GM19043 (cell line): ENCODE results near the gene TUBA4A.
"Not testable (repeated sequence)": the region's sequence is repeated elsewhere in the genome, so short reads cannot be mapped to it uniquely, and the experiment has no call there.

ENCODE experiments used
- ATAC-seq: cut with Tn5 transposase; IDR thresholded peaks from one replicate; pipeline ENCODE4 v1.9.1; 2021; ENCODE audit warnings: low read depth; ENCODE audit not compliant: unreplicated experiment

The TUBA4A gene

DNA sequence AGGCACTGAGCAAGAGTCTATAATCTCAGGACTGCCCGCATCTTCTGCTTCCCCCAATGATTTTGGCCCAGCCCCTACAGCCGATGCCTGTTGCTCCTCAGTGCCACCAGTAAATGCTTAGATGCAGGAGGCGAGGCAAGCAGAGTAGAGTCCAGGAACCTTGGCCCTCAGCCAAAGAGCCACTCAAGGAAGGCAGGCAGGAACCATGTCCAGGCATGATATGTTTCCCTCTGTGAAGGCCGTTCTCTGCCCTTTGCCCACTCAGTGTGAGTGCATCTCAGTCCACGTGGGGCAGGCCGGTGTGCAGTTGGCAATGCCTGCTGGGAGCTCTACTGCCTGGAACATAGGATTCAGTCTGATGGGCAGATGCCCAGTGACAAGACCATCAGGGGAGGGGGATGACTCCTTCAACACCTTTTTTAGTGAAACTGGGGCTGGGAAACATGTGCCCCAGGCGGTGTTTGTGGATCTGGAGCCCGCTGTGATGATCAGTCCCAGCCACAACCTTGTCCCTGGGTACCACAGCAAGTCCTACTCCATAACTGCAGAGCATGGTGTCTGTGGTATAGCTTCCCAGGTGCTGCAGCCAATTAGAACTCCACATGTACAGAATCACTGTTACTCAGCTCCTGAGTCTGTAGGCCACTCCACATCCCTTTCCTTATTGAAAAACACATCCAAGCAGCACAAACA lies 15.8 kb upstream of the TUBA4A start:
- no peak for ATAC-seq

DNA sequence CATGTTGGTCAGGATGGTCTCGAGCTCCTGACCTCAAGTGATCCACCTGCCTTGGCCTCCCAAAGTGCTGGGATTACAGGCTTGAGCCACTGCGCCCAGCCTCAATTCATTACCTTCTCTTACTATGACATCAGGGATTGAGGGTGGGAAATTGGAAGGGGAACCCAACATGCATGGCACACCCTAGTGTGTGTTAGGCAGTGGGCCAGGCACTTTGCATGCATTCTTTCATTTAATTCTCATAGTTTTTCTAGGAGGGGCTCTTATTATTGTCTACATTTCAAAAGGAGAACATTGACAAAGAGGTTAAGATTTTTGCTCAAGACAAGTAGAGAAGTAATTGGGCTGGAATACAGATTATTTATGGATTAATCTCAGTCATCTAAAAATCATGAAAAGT lies 14.6 kb upstream of the TUBA4A start:
- no peak for ATAC-seq

DNA sequence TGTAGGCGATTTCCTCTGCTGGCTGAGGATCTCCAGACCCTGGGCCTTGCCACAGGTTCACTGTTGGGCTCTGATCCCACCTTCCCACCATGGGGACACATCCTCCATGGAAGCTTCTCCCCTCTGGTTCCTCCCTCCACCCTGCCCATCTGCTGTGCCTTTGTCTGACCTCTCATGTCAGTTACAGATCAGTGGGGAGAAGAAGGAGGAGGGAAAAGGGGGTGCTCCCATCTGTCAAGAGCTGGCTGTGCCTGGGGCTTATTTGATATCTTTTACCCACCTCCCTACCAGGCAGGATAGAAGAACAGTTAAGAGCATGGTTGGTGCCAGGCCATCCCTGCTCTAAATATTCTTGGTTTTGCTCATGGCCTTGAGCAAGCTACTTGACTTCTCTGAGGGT lies 13.2 kb upstream of the TUBA4A start:
- no peak for ATAC-seq

DNA sequence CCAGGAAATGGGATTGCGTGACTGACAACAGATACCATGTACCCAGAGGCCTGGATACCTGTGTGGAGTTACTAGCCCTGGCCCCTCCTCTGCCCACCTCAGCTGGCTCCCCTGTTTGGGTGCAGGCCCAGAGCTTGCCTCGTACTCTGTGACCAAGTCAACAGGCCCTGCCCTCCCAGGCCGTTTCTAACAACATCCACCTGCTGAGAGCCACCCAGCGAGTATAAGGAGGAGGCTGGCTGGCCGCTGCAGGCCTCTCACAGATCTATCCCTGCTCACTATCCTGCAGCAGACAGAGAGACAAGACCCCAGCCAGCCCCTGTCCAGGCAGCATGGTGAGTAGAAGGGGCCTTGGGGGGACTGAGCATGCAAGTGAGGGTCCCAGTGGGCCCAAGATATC lies 12.5 kb upstream of the TUBA4A start:
- no peak for ATAC-seq

DNA sequence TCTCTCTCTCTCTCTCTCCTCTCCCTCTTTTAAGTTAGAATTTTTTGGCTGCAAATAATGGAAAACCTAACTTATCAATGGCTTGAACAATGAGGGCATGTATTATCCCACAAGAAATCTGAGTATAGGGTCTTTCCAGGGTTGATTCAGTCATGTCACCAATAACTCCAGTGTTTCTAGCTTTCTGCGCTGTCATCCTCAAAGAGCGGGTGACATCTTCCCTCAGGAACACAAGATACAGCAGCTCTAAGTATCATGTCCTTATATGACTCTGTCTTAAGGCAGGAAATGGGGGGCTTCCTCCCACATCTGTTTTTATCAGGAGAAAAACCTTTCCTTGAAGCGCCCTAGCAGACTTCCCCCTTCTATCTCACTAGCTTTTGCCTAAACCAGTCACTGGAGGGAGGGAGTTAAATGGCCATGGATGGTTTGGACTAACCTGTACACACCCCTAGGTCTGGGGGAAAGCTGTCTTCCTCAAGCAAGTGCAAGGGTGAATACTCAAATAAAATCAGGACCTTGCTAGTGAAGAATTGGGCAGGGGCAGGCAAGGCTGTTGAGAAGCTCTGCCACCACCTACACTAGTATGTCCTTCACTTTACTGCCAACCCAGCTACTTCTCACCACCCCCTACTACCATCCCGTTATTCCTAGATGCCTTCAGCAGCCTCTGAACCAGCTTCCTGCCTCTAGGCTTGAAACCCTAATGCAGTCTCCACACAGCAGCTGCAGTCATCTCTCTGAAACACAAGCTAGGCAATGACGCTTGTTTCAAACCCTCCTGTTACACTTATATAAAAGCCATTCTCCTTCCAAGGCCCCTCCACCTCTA lies 7.5 kb upstream of the TUBA4A start:
- no peak for ATAC-seq

DNA sequence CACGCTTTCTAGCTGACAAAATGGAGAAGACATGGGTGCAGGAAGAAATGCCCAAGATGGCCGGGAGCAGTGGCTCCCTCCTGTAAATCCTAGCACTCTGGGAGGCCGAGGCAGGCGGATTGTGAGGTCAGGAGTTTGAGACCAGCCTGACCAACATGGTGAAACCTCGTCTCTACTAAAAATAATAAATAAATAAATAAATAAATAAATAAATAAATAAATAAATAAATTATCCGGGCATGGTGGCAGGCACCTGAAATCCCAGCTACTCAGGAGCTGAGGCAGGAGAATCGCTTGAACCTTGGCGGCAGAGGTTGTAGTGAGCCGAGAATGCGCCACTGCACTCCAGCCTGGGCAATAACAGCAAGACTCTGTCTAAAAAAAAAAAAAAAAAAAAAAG lies 5.2 kb upstream of the TUBA4A start:
- ATAC-seq = not testable (repeated sequence)

DNA sequence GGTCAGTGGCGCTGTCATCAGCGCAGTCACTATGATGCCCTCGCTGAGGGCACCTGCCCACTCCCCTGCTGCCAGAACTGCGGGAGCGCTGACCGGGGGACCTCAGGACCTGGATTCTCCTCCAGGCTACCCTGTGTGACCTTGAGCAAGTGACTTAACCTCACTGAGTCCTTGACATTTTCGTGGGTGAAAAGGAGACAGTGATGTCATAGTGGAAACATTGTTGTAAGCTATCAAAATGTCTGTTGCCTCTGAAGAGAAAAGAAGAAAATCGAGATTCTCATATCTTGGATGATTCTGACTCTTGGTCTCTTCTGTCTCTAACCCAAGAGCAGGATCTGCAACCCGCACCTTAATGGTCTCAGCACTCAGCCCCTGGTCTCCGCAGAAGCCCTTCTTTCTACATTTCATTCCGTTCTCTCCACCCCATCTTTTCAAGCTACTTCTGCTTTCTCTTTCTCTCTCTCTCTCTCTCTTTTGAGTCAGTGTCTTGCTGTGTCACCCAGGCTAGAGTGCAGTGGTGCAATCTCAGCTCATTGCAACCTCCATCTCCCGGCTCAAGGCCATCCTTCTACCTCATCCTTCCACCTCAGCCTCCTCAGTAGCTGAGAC lies 978 bp upstream of the TUBA4A start:
- ATAC-seq = peak; percentile 32

DNA sequence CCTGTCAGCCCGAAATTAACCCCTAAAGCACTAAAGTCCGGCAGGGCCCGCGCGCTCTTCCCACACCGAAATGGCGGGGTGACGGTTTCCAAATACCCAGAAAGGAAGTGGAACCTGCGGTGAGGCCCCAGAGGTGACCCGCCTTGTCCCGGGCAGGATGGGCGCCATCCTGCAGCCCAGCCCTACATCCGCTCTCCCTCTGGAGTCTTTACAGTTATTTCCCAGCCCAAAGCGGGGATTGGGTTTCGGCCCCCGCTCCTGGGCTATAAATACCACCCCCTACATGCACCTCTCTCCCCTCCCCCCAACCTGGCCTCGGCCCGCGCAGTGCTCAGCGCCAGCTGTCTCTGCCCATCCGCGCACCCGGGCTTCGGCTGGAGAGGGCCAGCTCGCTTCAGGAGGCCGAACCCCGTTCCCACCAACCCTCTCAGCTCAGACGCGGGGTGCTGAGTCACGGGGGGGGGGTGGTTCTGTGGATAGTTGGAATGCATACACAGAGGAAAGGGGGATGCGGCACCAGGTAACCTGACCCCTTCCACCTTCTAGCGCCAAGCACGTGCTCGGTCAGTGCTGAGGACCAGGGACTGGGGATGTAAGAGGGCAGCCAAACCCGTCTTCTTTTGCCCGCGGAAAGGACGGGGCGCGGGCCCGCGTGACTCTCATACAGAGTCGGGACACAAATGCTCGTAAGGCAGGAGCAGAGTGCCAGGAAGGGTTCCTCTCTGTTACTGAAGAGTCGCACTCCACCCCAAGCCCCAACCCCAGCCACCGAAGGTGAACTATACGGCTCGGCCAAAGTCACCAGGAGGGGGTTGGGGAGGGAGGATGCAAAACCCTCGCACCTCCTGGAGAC lies 592 bp downstream of the TUBA4A start, which contains the start of gene TUBA4B:
TSS of gene TUBA4B (plus strand) at position 344 of the 853 bp plus-strand sequence. CDS start at position 509, 165 bp downstream.
- ATAC-seq = no peak

DNA sequence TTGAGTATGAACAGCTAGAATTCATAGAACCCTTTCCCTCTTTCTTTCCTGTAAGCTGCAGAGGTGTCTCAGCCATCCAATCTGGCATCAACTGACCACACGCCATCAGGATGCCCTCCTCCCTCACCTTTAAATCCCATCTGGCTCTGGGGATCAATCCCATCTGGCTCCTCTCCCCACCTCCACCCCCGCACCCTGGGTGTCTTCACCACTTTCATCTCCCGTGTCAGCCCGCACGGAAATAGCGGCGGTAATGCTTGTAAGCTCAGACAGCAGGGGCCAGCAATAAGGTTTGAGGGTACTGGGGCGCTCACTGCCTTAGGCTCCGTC lies 1.2 kb downstream of the TUBA4A start:
- no peak for ATAC-seq

DNA sequence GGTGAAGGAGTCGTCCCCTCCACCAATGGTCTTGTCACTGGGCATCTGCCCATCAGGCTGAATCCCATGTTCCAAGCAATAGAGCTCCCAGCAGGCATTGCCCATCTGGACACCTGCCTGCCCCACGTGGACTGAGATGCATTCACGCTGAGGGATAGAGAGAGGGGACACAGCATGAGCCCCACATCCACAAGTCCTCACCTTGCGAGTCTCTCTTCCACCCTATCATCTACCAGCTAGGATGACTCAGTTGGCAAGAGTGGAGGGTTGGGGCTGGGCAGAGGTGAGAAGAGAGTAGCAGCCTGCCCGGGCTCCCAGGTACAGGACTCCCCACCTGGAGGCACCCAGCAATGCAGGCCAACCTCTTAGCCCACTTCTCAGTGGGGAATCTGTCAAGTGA lies 1.6 kb downstream of the TUBA4A start:
- no peak for ATAC-seq

DNA sequence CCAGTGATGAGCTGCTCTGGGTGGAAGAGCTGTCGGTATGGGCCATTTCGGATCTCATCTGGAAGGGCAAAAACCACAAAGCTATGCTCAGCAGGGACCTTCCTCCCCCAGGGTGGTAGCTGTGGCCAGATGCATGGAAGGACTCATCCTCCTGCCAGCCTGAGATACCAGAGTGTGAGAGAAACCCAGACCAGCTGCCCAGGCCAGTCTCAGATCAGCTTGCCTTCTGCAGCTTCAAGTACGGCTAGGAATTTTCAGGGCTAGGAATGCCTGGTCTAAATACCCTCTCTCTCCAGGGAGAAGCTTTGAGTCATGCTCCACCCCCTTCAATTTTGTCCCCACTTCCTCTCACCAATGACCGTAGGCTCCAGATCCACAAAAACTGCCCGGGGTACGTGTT lies 2.1 kb downstream of the TUBA4A start:
- ATAC-seq = no peak

DNA sequence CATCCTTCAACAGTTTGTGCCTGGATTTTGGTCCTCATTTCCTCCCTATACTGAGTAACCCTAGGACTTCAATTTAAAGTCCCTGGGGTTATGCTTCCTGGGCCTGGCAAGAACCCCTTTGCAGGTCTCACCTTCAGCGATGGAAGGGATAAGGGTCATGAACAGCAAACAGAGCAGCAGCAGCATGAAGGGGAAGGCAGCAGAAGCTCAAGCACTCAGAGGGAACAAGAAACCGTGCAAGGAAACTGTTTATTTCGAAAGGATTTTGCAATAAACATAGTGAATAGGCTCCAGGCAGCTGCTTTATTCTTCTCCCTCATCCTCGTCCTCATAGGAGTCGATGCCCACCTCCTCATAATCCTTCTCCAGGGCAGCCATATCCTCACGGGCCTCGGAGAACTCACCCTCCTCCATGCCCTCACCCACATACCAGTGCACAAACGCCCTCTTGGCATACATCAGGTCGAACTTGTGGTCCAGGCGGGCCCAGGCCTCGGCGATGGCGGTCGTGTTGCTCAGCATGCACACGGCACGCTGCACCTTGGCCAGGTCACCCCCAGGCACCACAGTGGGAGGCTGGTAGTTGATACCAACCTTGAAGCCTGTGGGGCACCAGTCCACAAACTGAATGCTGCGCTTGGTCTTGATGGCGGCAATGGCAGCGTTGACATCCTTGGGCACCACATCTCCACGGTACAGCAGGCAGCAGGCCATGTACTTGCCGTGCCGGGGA lies 3.5 kb downstream of the TUBA4A start:
- ATAC-seq = no peak

DNA sequence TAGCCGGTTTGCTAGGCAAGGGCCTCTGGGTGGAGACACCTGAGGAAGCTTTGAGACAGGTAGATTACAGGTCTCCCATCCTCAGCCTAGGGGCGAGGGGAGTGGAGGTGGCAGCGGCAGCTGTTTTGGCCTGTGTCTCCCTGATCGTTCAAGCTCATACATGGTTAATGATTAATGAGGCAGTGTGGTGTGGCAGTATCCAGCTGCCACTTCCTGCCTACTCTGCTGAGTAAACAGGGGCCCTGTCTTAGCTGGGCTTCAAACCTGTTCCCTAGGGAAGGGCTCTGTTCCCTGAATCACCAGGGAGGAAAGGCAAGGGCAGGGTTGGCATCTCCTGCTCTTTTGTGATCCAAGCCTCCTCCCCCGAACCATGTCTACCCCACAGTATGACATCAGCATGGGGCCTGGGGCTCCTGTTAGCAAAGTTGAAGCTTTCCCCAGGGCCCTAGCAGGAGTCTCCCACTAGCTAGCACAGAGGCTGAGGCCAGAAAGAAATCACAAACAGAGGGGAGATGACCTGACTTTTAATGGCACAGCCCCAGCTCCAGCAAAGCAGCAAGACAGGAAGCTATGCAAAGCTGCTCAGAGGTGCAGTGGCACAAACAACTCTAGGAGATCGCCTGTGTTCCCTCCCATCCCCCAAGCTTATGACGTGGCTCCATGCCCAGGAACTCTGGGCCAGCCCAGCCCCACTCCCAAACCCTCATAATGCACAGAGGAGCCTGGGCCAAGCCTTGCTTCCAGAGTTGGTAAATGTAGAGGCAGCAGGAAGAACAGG lies 4.3 kb downstream of the TUBA4A start:
- peak; percentile 41 for ATAC-seq

DNA sequence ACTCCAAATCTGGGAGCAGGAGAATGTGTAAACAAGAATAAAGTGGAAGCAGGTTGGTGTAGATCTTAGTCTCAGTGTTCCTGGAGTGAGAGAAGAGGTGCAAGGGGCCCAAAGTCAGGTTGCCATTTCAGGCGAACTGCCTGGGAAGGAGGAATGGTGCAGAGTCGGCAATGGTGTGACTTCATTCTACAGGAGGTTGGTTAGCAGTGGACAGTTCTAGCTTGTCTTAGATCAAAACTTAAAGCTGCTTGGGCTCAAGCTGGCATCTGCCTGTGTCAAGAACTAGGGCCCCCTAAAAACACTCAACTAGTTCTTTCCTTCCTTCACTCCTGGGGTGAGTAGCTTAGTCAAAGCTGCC lies 4.9 kb downstream of the TUBA4A start:
- ATAC-seq = no peak

DNA sequence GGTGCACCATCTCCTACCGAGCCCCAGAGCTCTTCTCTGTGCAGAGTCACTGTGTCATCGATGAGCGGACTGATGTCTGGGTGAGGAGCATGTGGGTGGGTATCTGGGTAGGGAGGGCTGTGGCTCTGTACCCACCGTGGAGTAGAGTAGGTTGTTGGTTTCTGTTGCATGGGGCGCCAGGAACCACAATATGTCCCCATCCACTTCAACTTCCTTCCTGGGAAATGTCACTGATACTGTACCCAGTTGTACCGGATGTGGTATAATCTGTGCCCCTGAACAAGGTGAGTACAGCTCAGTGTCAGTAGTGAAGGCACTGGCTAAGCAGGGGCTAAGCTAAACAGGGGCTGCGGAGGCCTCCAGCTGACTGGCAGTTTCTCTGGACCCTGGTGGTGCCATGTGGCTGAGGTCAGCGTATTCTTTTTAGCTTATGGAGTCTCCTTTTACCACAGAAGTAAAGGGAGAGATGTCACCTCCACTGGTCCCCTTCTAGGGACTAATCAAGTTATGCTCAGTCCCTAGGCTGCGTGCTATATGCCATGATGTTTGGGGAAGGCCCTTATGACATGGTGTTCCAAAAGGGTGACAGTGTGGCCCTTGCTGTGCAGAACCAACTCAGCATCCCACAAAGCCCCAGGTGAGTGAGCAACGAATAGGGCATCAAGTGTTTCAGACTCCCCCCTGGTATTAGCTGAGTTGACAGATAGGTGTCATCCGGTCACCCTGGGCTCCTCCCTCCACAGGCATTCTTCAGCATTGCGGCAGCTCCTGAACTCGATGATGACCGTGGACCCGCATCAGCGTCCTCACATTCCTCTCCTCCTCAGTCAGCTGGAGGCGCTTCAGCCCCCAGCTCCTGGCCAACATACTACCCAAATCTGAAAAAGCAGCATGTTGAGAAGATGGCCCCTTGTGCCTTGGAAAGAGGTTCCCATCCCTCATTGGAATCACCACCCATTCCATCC lies 5.8 kb downstream of the TUBA4A start:
- ATAC-seq = no peak

DNA sequence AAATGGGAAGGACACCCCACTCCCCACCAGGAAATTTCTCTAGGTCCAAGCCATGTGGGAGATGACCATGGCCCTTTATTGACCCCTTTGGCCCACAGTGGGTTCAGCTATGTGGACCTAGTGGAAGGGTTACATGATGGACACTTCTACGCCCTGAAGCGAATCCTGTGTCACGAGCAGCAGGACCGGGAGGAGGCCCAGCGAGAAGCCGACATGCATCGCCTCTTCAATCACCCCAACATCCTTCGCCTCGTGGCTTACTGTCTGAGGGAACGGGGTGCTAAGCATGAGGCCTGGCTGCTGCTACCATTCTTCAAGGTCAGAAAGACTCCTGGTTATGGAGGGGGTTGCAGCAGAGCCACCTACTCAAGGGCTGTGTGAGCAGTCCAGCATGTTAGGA lies 7.2 kb downstream of the TUBA4A start:
- no peak for ATAC-seq

DNA sequence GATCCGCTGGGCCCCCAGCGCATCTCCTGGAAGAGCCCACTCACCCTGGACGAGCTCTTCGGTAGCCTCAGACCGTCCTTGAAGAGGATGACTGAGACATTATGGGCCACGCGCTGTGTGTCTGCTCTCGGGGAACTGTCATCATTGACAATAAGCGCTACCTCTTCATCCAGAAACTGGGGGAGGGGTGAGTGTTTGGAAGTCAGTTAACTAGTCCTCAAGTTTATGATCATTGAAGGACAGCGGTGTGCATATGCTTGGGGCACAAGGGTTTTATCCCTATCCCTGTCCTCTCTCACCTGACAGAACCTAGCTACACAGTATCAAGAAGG lies 7.9 kb downstream of the TUBA4A start:
- ATAC-seq = no peak

DNA sequence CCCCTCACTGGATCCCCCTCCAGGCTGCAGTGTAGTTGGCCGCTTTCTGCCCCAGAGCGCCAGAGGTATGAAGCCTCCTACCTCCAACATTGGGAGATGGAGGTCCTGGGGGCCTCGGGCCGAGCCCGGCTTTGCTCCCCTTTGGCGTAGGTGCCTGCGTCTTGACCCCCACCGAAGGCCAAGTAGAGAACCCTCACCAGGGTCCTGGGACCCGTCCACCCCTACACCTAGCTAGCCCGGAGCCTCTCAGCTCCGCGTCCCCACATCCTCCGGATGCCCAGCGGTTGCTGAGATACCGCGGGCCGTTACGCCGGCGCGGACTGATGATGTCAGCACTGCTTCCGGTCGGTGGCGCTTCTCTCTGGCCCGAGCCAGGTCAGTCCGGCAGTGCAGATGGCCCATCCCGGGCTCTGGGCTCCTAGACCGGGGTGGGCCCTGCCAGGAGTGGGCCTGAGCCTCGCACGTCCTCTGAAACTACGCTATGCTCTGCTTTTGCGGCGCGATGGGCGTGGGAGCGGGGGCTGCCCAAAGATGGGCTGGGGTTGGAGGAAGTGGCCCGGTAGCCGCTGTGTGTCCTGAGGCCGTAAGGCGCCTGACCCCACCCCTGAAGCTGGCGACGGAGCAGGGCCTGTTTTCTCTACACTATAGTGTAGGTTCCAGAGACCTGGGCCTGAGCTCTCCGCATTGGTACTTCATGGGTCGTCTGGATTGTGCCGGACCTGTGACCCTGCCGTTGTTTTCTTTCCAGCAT lies 8.4 kb downstream of the TUBA4A start, which contains the start of the genes GLB1L and STK16:
TSS of gene GLB1L (minus strand) at position 297 of the 751 bp plus-strand sequence. CDS start 1,871 bp downstream, outside the sequence.
TSS of gene STK16 (plus strand) at position 332 of the 751 bp plus-strand sequence. CDS start 521 bp downstream, outside the sequence.
- peak; percentile 58 for ATAC-seq
